ENCODE measurements around the gene CPN2.

CPN2 gene, protein sequence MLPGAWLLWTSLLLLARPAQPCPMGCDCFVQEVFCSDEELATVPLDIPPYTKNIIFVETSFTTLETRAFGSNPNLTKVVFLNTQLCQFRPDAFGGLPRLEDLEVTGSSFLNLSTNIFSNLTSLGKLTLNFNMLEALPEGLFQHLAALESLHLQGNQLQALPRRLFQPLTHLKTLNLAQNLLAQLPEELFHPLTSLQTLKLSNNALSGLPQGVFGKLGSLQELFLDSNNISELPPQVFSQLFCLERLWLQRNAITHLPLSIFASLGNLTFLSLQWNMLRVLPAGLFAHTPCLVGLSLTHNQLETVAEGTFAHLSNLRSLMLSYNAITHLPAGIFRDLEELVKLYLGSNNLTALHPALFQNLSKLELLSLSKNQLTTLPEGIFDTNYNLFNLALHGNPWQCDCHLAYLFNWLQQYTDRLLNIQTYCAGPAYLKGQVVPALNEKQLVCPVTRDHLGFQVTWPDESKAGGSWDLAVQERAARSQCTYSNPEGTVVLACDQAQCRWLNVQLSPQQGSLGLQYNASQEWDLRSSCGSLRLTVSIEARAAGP

DNA sequence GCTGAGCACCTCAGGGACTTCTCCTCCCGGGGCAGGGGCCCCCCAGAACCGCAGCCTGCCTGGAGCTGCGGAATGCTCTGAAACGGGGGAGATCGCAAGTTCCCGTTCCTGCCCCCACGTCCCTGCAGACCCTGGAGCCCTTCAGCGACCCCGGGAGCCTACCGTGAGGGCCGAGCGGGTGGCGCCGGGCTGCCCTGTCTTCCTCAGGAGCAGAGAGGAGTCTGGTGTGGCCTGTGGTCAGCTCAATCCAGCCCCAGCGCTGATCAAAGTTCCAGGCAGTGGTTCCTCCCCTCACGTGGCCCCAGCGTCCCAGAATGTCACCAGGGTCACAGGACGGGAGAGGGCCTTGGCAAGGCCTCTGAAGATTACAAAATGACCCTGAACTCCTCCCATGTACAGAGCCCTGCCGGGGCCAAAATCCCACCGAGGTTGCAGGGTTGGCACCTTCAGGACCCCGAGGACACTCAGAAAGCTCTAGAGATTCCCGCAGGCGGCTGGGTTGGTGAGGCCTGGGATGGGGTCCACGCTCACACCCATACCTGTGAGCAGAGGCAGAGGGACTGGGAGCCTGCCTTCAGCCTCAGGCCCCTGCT lies at the start of gene CPN2:
TSS of gene CPN2 (minus strand) at position 249 of the 593 bp plus-strand sequence. CDS start 8,626 bp downstream, outside the sequence.
- no peak for DNase-seq

DNA sequence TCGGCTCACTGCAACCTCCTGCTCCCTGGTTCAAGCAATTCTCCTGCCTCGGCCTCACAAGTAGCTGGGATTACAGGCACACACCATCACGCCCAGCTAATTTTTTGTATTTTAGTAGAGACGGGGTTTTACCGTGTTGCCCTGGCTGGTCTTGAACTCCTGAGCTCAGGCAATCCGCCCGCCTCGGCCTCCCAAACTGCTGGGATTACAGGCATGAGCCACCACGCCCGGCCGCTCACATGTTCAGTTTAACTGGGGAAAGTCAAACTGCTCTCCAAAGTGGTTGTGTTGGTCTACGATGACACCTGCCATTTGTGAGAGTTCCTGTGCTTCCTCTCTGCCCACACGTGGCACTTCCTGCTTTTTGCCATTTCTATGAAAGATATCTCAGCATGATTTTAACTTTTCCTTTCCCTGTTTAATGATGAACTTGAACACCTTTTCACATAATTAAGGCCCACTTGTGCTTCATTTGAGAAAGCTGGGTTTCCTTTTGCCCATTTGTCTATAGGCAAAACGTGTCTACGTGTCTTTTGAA lies 48.8 kb upstream of the CPN2 start:
- DNase-seq = no peak

DNA sequence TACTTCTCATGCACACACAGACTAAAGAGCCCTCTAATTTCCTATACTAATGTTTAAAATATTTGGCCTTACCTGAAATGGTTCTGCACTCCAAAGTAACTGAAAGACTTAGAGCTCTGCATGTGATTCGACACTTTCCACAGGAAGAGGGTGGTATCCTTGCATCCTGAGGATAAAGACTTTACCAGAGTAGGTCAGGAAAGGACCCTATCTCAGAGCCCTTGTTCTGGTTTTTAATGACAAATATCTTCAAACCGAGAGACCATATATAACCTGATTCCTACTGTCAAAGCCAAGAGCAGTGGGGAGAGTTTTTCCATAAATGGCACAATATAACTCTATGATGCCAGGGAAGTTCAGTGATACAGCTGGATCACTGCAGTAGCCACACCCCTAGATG lies 48.0 kb upstream of the CPN2 start, which contains the start of gene GP5:
TSS of gene GP5 (minus strand) at position 101 of the 400 bp plus-strand sequence. CDS start 984 bp downstream, outside the sequence.
- no peak for DNase-seq

DNA sequence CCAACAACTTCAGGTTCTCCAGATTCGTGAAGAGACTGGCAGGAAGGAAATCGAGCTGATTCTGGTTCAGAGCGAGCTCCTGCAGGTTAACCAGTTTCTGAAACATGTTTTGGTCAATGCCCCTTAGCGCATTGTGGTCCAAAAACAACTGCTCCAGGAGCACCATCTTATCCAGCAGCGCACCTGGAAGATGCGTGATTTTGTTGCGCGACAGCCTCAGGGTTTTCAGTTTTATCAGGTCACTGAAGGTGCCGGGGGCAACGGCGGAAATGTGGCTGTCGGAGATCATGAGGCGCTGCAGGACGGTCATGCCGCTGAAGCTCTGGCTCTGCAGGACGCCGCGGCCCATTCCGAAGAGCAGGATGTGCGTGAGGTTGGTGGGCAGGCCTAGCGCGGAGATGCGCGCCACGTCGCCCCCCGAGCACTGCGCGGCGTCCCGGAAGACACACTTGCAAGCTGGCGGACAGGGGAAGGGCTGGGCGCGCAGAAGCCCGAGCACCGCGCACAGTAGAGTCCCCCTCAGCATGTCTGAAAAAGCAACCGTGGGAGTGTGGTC lies 46.7 kb upstream of the CPN2 start:
- peak; percentile 30 for DNase-seq

DNA sequence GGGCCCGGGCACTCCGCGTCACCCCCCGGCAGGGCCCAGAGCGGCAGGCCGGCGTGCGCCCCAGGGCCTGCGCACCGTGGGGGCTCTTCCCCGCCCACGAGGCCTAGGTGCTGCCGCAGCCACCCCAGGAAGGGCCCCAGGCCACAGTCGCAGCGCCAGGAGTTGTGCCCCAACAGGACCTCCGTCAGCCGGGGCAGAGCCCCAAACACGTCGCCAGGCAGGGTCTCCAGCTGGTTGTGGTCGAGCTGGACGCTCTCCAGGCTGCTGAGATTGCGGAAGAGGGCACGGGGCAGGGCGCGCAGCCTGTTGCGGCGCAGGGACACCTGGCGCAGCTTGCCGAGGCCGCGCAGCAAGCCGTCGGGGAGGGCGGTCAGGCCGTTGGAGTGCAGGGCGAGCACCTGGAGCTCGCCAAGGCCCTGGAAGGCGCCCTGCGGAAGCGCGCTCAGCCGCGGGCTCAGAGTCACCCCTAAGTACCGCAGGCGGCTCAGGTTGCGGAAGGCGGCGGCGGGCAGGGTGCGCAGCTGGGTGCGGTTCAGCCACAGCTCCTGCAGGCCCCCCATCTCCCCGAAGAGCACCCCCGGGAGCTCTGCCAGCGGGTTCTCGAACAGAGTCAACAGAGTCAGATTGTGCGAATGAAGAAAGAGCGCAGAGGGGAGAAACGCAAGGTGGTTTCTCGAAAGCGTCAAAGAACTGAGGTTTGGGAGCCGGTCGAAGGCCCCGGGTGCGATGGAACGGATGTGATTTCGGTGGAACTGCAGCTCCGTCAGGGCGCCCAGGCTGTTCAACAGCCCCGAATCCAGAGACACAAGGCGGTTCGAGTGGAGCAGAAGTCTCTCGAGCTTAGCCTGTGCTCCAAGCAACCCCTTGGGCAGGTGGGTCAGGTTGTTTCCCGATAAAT lies 46.0 kb upstream of the CPN2 start:
- DNase-seq = peak; percentile 49

DNA sequence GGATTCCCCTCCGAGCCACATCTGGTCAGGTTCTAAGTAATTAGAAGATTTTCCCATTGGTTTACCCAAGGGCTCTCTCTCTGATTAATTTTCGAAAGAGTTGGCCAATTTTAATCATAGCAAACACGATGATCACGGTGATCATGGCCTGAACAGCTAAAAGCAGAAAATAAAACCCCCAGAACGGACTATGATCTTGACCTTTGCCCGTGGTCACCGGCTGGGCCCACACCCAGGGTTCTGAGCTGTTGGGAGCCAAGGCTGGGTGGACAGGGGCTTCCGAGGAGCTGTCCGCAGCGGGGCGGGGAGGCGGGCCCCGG lies 45.4 kb upstream of the CPN2 start:
- no peak for DNase-seq

DNA sequence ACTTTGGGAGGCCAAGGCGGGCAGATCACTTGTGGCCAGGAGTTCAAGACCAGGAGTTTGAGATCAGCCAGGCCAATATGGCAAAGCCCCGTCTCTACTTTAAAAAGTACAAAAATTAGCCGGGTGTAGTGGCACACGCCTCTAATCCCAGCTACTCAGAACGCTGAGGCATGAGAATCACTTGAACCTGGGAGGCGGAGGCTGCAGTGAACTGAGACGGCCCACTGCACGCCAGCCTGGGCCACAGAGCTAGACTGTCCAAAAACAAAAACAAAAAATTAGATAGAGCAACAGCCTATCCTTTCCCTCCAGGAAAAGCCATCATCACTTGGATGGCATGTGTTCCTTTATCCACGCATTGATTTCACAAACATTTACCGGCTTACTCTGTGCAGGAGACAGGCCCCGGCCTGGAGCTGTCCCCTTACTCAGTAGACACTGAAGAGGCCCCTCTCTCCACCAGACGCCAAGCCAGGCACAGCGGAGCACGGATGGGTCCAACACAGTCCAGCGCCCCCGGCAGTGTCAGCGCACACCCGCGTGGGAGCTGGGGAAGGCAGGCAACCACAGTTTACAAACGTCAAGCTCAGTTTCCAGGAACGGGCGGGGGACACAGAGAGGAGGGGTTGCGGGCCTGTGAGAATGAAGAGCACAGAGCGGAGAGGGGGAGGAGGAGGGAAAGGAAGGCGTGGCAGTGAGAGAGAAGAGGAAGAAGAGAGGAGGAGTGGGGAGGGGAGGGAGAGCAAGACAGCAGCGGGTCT lies 44.8 kb upstream of the CPN2 start:
- peak; percentile 70 for DNase-seq

DNA sequence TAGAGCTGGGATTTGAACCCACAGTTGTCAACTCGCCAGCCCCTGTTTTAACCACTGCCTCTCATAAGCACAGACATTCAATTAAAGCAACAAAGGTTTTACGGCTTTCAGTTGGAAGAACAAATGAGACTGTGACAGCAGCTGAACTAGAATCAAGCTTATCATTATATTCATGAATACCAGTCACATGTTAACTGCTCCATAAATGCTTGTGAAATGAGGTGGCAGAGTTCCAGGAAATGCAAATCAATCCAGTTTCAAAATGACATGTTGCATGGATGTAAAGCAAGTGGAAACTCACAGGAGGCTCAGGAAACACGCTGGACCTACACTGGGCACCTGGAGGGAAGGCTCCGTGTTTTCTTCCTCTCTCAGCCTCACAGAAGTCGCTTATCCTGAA lies 44.1 kb upstream of the CPN2 start:
- no peak for DNase-seq

DNA sequence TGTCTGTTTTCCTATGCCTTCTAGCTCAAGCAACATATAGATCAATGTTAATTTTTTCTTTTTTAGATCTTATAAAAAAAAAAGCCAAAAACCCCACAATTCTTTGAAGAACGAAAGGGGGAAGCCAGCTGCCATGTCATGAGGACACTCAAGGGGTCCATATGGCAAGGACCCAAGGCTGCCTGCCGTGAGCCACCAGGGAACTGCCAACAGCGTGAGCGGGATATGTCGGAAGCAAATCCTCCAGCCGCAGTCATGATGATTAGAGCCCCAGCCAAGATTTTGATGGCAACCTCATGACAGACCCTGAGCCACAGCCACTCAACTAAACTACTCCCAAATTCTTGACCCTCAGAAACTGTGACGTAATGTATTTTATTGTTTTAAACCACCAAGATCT lies 41.4 kb upstream of the CPN2 start:
- DNase-seq = no peak

DNA sequence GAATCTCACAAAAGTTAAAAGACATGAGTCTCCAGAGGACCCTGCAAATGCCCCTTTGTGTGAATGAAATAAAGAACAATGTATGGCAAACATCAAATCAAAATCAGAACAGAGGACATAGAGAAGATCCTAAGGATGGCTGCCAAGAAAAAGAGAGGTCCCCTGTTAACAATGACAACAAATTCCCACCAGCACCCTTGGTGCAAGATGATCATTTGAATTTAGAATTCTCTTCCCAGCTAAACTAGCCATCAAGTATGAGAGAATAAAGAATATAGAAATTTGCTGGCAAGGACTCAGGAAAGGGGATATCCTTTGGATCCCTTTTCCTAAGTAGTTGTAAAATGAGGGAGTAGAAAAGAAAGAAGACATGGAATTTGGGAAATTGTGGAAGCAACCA lies 39.7 kb upstream of the CPN2 start:
- DNase-seq = no peak

DNA sequence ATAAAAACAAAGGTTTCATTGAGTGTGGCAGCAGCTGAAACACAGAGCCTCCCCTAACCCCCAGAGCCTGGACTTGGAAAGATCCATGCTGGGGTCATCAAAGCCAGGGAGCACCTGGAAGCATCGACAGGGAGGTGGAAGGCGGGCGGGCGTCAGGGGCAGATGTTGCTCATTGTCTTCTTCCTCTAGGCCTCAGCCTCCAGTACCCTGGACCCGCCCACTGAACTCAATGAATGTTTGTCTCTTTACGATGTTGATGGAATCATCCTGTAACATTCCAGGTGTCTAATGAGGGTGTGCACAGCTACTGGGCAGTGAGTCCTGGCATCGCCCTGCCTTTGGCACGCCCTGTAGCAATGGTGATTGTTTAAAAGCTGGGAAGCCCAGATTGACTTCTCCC lies 38.1 kb upstream of the CPN2 start:
- DNase-seq = no peak

DNA sequence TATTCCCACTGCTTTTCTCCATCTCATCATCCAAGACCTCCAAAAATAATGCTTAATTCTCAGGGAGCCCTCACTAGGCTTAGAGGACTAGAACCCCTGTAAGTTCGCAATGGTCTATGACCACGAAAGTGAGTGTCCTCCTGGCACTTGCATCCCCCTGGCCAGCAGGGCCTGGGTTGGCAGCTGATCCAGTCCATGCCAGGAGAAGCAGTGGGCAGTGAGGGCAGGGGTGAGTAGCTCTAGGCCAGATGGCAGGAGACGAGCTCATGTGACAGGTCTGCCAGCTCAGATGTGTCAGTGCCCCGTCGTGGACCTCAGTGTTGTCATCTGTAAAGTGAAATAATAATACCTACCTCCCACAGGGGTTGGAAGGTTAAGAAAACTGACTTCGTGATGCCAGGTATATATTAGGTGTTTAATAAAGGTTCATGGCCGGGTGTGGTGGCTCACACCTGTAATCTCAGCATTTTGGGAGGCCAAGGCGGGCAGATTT lies 36.8 kb upstream of the CPN2 start:
- DNase-seq = no peak

DNA sequence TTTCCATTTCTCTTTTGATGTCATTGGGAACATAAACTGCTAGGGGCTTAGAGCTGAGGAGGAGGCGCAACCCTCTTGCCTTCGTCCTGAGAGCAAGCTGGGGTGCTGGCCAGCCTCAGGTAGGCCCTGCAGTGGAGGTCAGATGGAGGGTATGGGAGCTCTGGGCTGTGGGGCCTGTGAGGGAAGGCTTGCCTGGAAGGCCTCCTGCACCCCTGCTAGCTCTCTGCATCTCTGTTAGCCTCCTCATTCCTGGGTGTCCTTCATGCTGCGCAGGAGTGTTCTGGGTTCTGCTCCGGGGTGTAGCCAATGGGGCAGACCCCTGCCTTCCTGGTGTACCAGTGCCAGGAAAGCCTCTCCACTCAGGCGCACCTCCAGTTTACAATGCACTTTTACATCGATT lies 36.1 kb upstream of the CPN2 start:
- no peak for DNase-seq

DNA sequence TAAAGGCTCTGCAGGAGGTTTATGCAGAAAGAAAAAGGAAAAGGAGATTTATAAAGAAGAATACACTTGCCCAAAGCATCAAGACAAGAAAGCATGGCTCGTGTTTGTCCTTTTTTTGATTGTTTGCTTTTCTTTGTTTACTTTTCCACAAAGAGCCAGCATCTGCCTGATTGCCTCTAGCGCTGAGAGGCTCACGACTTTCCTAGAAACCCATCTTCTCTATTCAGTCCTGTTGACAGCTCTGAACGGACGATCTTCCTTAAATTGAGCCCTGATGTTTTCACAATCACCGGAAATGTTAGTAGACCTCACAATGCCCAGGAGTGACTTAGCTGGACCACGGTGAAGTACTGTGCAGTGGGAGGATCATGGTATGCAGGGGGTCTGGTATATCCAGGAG lies 35.5 kb upstream of the CPN2 start:
- DNase-seq = no peak

DNA sequence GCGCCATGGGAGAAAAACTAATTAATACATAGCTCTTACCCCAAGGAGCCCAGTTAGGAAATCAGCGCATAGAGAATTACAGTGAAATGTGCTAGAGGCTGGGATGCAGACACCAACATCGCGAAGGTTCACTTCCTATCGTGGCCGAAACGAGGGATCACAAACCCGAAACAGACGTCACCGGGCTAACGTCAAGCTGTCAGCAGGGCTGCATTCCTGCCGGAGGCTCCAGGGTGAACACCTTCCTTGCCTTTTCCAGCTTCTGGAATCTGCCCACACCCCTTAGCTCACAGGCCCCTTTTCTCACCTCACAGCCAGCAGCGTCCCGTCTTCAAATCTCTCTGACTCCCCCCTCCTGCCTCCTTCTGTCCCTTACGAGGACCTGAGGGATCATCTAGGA lies 34.9 kb upstream of the CPN2 start:
- DNase-seq = no peak

DNA sequence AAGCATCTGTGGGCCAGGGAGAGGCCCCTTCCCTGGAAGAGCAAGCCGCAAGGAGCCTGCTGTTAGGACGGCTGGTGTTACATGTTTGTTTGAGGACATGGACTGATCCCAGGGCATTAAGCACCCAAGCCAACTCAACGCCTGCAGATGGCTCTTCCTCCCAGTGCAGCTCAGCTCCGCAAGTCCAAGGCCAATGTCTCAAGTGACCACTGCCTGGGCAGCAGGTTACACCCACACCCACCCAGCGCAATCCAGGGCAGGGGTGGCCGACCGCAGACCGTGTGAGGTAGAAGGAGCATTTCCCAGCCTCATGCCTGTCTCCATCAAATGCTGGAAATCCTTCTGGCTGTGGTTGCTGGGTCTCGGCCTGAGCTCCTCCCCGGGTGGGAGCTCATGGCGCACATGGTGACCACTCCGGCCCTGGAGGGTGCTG lies 33.5 kb upstream of the CPN2 start:
- DNase-seq = no peak

DNA sequence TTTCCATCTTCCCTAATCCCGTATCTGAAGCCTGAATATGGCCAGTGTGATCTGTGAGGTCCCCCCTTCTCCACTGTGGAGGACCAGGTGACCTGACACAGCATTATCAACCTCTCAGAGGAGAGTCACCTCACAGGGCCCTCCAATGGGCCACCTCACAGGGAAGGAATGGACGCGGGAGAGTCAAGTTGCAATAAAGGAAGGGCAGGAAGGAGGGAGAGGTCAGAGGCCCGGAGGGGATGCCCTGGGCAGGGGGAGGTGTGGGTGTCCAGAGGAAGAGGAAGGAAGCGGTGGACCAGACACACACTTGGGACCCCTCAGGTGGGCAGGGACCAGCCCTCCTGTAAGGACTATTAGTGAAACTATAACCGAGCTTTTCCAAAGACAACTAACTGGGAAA lies 33.0 kb upstream of the CPN2 start:
- no peak for DNase-seq

DNA sequence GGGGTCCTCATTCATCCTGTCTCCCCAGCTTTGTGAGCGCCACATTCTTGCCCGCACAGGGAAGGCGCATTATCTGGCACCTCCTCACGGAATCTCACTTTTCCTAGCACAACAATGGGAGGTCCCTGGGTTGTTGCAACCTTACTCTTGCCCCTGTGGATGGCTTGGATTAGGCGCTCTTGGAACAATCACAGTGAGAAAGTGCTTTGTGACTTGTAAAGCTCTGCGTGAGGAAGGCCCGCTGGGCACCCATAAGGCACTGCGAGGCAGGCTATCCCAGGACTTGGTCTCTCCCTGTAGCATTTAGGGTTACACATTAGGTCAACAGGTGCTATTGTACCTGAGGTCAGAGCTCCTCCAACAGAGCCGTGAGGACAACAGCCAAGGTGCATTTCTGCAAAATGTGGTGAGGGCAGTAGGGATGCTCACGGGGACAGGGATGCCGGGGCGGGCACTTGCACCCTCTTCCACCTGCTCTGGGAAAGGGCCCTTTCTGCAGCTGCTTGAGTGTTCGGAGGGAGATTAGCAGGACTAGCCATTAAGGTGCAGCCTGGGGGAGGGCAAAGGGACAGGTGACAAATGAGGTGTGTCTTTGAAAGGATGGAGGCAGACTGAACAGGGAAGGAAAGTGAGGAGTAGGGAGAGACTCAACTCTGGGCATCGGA lies 32.3 kb upstream of the CPN2 start:
- DNase-seq = no peak

DNA sequence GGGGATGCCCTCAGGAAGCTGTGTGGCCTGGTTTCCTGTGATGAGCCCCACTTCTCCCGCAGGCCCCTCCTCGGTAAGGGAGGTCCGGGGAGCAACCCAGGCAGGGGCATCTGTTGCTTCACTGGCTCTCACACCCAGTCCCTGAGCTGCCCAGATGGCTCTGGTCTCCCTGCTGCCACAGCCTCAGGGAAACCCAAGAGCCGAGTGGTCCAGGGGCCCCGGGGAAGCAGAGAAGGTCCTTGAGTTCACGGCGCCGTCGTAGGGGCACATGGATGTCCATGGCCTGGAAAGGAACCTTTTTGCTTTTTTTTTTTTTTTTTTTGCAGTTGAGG lies 31.7 kb upstream of the CPN2 start:
- DNase-seq = no peak

DNA sequence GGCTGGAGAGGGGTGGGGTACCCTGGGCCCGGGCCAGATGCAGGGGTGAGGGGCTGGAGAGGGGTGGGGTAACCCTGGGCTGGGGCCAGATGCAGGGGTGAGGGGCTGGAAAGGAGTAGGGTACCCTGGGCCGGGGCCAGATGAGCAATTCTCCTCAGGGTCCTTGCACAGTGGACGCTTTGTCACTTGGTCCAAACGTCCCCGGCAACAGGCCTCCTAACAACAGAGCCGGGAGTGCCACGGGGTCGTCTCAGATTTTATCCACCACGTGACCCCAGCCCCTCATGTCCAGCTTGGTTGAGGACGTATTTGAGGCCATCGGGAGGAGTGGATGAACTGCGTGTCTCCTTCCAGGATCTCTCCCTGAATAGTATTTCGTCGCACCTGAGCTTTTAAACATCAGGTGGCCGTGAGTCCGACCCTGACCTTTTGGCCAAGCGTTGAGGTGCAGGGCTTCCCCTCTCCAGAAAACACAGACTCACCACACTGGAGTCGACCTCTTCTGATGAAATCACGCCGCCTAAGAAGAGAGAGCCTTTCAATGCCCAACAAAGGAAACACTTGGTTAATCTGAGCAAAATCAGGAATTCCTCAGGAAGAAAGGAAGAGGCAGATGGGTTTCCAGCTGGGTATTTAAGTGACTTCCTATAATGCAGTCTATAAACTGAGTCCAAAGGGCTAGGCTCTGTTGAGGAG lies 31.2 kb upstream of the CPN2 start:
- DNase-seq = no peak

DNA sequence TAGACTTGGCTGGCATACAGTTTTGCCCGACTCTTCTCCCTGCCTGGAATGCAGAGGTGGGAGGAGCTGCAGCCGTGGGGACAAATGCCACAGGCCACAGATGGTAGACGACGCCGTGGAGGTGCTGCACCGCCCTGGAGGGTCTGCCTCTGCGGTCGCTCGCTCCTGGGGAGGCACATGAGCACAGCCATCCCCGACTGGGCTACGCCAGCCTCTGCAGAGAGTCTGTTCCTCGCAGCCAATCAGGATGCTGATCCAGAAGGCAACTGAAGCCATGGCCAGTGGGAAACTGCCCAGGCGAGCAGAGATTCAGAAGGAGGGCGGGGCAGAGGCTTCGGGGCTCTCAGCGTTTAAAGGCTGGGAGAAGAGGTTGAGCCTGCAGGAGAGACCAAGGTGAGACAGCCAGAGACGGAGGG lies 30.3 kb upstream of the CPN2 start:
- no peak for DNase-seq
